B cell (primary cell): ENCODE data around the gene RASGRP3.

Source experiments
- CTCF ChIP-seq: fragments of 200-600 bp; IDR thresholded peaks from one replicate; pipeline ENCODE4 v1.8.0; 2022; ENCODE audit warnings: antibody characterized with exemption, mild to moderate bottlenecking
- EZH2 ChIP-seq: IDR thresholded peaks from 2 replicates; pipeline ENCODE4 v1.6.1; 2012; ENCODE audit warnings: borderline replicate concordance, low read depth, mild to moderate bottlenecking, moderate library complexity, low read length; ENCODE audit not compliant: insufficient read depth, poor library complexity, severe bottlenecking

- no peak for TF ChIP-seq CTCF
- no peak for TF ChIP-seq EZH2
These were observed 19.7 kb downstream of the RASGRP3 start for GRCh38 chr2:33496150-33496549.
